Stromal cell of bone marrow (primary cell): ENCODE data around the gene USP2.
A peak's percentile ranks its signal among the peaks of the same experiment; 100 is the strongest.

Source experiments
- DNase-seq: peaks from one replicate; pipeline ENCODE4 v3.0.0-alpha.2; 2012; ENCODE audit warnings: low read depth

USP2 gene

GRCh38 chr11:119342362-119343130 is 38.9 kb downstream of the USP2 start:
- no peak for DNase-seq

GRCh38 chr11:119342023-119342300 is 39.5 kb downstream of the USP2 start:
- no peak for DNase-seq

- no peak for DNase-seq
Measured at GRCh38 chr11:119341222-119342022, 40.1 kb downstream of the USP2 start.

DNA sequence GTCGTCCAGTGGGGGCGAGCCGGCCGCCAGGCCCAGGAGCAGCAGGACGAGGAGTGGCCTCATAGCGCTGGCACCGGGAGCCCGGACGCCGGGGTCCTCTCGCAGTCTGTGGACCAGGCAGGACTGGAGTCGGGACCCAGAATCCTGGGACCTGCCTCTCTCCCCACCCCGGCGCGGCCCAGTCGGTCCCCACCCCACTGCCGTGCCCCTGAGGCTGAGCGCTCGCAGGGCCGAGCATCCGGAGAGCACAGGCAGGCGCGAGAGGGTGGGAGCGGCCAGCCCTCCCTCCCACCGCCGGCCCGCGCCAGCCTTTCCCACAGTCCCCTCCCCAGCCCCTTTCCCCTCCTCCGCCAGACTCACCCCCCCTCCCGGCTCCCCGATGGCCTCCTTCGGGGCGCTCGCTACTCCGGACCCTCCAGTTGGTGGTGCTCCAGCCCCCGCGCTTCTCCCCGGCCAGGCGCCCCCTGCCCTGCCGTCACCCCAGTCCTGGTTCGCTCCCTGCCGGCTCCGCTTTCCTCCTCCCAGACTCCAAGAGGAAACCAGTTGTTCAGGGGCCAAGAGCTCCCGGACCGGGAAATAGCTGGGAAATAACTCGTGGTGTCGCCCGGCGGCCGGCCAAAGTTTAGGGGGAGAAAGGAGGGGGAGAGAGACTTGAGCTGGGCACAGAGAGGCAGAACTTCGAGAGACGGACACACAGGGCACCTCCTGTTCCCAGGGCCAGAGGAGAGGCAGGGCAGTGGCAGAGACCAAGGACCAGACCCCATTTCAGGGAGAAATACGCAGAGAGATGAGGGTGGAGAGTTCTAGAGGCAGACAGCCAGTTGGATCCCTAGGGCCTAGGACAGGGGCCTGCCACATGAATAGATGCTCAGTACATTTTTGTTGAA is 40.9 kb downstream of the USP2 start, which contains the start of gene C1QTNF5:
TSS of gene C1QTNF5 (minus strand) at position 549 of the 887 bp plus-strand sequence. CDS start at position 63, 486 bp downstream.
- DNase-seq, result no peak

- DNase-seq, result no peak
Measured at GRCh38 chr11:119339589-119340334, 41.7 kb downstream of the USP2 start.

GRCh38 chr11:119338965-119339588 is 42.4 kb downstream of the USP2 start:
- no peak for DNase-seq

DNA sequence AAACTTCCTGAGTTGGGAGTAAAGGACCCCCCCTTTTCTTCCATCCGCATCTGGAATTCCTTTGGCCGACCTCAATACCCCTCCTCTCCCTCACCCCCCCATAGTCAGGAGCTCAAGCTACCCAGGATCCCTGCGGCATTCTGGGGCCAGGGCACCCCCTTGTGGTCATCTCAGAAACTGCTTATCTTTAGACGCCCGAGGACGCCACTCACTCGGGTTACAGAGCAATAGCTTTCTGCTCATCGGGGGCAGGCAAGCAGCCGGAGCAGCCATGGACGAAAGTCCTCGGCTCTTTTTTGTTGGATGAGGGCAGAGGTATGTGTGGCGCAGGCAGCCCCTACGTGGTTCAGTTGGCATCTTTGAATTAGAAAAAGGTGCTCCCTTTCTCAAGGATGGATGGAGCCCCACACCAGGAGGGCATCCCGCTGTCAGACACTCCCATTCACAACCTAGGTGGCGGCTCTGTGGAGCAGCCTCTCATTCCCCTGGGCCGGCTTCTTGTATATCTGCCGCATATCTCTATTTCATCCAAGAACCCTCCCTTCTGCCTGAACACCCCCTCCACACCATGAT is 43.1 kb downstream of the USP2 start:
- DNase-seq, result peak; percentile 63

DNA sequence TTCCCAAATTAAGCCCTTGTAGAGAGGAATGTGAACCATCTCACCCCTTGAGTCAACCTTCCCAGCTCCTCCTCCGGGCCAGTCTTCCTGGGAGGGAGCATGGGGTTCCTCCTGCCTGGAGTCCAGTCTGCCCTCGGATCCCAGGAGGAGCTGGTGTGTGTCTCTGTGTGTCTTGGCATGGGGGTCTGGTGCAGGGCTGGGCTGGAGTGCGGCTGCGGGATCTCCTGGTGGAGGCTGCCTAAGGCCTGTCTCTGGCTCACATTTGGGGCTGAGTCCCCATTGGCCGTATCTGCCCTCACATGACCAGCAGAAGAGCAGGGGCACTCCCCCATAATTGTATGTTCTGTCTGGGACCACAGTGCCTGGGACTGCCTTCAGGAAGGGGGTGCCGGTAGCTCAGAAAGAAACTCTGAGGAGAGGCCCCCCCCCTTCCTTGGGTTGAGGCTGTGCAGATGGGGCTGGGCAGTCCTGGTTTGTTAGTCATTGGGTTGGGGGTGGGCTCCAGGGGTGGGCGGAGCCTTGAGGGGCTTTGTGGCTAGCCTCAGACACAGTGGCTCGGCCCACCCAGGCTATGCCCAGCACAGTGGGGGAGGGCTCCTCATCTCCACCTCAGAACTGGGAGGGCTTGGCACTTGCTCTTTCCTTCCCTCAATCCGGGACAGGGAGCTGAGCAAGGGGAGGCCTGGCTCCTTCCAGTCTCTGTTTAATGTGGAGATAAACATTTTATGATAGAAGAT is 43.7 kb downstream of the USP2 start:
- no peak for DNase-seq

GRCh38 chr11:119336744-119337469 is 44.6 kb downstream of the USP2 start:
- DNase-seq, result no peak

- no peak for DNase-seq
Measured at GRCh38 chr11:119335655-119336543, 45.6 kb downstream of the USP2 start.

DNA sequence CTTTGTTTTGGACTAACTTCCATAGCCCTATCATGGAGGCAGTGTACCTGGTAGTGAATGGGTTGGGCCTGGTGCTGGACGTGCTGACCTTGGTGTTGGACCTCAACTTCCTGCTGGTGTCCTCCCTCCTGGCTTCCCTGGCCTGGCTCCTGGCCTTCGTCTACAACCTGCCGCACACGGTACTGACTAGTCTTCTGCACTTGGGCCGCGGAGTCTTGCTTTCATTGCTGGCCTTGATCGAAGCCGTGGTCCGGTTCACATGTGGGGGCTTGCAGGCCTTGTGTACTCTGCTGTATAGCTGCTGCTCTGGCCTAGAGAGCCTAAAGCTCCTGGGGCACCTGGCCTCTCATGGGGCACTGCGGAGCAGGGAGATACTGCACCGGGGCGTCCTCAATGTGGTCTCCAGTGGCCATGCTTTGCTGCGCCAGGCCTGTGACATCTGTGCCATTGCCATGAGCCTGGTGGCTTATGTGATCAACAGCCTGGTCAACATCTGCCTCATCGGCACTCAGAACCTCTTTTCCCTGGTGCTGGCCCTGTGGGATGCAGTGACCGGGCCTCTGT is 46.3 kb downstream of the USP2 start:
- DNase-seq, result no peak

- DNase-seq, result peak; percentile 97
Measured at GRCh38 chr11:119334174-119334930, 47.1 kb downstream of the USP2 start, which contains the start of gene RNF26. Gene RNF26, plus strand, starts transcription at chr11:119334527. Its CDS starts 596 bp downstream, at chr11:119335123.

DNA sequence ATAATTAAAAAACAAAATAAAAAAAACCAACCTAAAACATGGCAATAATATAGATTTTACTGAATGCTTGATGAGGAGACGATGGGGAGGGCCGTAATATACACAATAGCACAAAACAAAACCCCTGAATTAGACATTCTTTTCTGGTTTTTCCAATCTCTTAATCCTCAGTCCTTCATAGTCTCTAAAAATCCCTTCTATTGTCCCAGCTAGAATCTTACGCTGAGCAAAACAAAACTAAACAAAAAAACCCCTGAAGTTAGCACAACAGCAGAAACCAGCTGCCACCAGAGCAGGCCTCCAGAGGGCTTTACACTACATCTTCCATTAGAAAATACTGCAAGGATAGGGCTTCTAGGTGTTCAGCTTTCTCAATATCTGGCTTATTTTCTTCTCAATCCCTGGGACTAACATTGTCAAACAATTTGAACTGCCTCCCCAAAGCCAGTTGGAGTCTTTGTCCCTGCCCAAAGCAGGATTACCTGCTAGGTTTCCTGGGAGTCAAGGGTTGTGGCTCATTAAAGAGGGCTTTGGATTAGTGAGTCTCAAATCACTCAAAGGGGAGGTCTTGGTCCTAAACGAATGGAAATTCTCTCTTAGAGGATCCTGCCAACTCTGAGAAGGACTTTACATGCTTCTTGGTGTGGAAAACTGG is 49.3 kb downstream of the USP2 start:
- no peak for DNase-seq

- DNase-seq, result no peak
Measured at GRCh38 chr11:119330237-119330636, 51.3 kb downstream of the USP2 start.

DNA sequence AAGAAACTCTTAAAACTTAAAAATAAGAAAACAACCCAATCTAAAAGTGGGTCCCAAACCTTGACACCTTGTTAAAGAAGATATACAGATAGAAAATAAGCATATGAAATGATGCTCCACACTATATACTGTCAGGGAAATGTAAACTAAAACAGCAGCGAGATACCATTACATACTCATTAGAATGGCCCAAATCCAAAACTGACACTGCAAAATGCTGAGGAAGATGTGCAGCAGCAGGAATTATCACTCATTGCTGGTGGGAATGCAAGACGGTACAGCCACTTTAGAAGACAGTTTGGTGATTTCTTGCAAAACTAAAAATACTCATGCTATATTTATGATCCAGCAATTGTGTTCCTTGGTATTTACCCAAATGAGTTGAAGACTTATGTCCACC is 52.2 kb downstream of the USP2 start:
- DNase-seq, result no peak

GRCh38 chr11:119324189-119324588 is 57.3 kb downstream of the USP2 start:
- no peak for DNase-seq
